Measurements from ENCODE around the gene WDR53.

DNA sequence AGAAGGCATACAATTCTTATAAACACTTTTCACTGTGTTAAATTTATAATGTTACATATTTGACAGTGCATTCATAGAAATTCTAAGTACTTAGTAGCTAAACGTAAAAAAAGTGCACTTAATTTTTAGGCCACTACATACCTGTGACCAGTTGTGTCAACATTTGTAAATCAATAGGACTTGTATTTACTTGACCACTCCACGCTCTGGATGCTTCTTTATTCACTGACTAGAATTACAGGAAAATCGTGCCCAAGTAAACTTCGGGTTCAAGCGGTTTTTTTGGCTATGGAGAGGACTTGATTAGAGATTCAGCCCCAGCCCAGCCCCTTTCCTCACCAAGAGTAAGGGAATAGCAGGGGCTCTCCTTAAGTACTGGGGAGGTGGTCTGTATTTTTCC lies 21.8 kb downstream of the WDR53 start:
- no peak for TF ChIP-seq EZH2phosphoT487 (IDR thresholded peaks at IDR 0.05; ENCODE audit: borderline replicate concordance, low read length)
- TF ChIP-seq, protein P1, sequence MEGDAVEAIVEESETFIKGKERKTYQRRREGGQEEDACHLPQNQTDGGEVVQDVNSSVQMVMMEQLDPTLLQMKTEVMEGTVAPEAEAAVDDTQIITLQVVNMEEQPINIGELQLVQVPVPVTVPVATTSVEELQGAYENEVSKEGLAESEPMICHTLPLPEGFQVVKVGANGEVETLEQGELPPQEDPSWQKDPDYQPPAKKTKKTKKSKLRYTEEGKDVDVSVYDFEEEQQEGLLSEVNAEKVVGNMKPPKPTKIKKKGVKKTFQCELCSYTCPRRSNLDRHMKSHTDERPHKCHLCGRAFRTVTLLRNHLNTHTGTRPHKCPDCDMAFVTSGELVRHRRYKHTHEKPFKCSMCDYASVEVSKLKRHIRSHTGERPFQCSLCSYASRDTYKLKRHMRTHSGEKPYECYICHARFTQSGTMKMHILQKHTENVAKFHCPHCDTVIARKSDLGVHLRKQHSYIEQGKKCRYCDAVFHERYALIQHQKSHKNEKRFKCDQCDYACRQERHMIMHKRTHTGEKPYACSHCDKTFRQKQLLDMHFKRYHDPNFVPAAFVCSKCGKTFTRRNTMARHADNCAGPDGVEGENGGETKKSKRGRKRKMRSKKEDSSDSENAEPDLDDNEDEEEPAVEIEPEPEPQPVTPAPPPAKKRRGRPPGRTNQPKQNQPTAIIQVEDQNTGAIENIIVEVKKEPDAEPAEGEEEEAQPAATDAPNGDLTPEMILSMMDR (IDR thresholded peaks at IDR 0.05; ENCODE audit: low read depth, low read length, poor library complexity, severe bottlenecking), result no peak
